K562 (cell line): ENCODE measurements around the gene GGT6. TPM values are rescaled to one million over a fixed set of nuclear protein-coding genes. Genes with fewer than 3 reads are reported as not detected.
"Not testable (repeated sequence)": the region's sequence is repeated elsewhere in the genome, so short reads cannot be mapped to it uniquely, and the experiment has no call there.

Experiments
- ATAC-seq: fragments of 200-7000 bp; cut with Tn5 transposase; 3 replicates; pipeline ENCODE4 v1.9.1; 2020; ENCODE audit warnings: moderate library complexity
- BruUV-seq: library from RNA; stranded (reverse); fragments of 400-500 nt; replicated peaks from 2 replicates; lab custom pipeline; 2021; lab: Mats Ljungman, UMichigan
- CTCF ChIA-PET: fragments of 300-600 bp; formaldehyde crosslinking; extraction: SDS; loops from one replicate; lab custom pipeline; 2021; ENCODE audit warnings: low intra/inter-chr PET ratio; lab: Yijun Ruan, JAX
- POLR2A ChIA-PET: fragments of 300-600, 350-650 bp; sonication (Branson Sonifier 250); formaldehyde crosslinking; extraction: SDS; loops from one replicate; lab custom pipeline; 2021; ENCODE audit warnings: antibody characterized with exemption, inconsistent platforms; lab: Yijun Ruan, JAX
- DNase-seq, 4 experiments: peaks; one replicate each; pipeline versions ENCODE4 v3.0.0 to v3.0.0-alpha.2; 2011 to 2018; ENCODE audit warnings: low spot score in 3 of 4, mixed read lengths in 3 of 4; ENCODE audit errors: extremely low read depth in 1 of 4
- FAIRE-seq: peaks from 2 replicates; lab custom pipeline; 2011; peaks lifted over from hg19 to GRCh38; lab: Jason Lieb, UNC
- H2AFZ ChIP-seq: 2 replicates; pipeline ENCODE4 v1.6.0; 2011; ENCODE audit warnings: low read depth, low read length, control low read depth, inconsistent platforms
- H3K27ac ChIP-seq: fragments of 200-600 bp; 3 replicates; pipeline ENCODE4 v1.8.0; 2011; ENCODE audit warnings: low read depth, mild to moderate bottlenecking, control low read depth, inconsistent platforms, low read length, moderate library complexity, mixed read lengths; ENCODE audit errors: extremely low read depth
- H3K27me3 ChIP-seq, 2 experiments: fragments of 300-600 bp in 1 of 2; 2 replicates in 1 of 2; 3 replicates in 1 of 2; pipeline versions ENCODE4 v1.6.0 to v1.8.0; 2011; ENCODE audit warnings: inconsistent platforms in 2 of 2, low read length in 2 of 2, mild to moderate bottlenecking in 1 of 2, mixed read lengths in 1 of 2, moderate library complexity in 1 of 2; ENCODE audit not compliant: control insufficient read depth in 2 of 2, insufficient read depth in 2 of 2
- H3K36me3 ChIP-seq: fragments of 300-600 bp; 3 replicates; pipeline ENCODE4 v1.8.0; 2011; ENCODE audit warnings: mild to moderate bottlenecking, low read length, inconsistent platforms; ENCODE audit not compliant: control insufficient read depth, insufficient read depth
- H3K4me1 ChIP-seq, 2 experiments: fragments of 200-600 bp in 1 of 2; replicated peaks in 1 of 2; 2 replicates in 1 of 2; 3 replicates in 1 of 2; pipeline versions ENCODE4 v1.5.1 to v1.8.0; 2011; ENCODE audit warnings: inconsistent platforms in 2 of 2, low read length in 2 of 2, mild to moderate bottlenecking in 1 of 2, mixed read lengths in 1 of 2, moderate library complexity in 1 of 2; ENCODE audit not compliant: control insufficient read depth in 2 of 2, insufficient read depth in 2 of 2
- H3K4me2 ChIP-seq: 2 replicates; pipeline ENCODE4 v1.6.1; 2011; ENCODE audit warnings: low read length, control low read depth, inconsistent platforms, mixed read lengths; ENCODE audit not compliant: insufficient read depth
- H3K4me3 ChIP-seq: fragments of 200-600 bp; sonication (generic), shearing (Covaris generic); 2 replicates; pipeline ENCODE4 v1.5.1; 2016; ENCODE audit warnings: control low read depth, inconsistent platforms
- H3K79me2 ChIP-seq: fragments of 200-600 bp; 3 replicates; pipeline ENCODE4 v1.8.0; 2011; ENCODE audit warnings: low read length, inconsistent platforms; ENCODE audit not compliant: control insufficient read depth, insufficient read depth
- H3K9ac ChIP-seq, 2 experiments: 2 replicates each; pipeline versions ENCODE4 v1.6.0 to v1.6.1; 2011; ENCODE audit warnings: low read depth in 2 of 2, low read length in 2 of 2, control low read depth in 1 of 2, inconsistent platforms in 1 of 2, mild to moderate bottlenecking in 1 of 2, mixed read lengths in 1 of 2; ENCODE audit not compliant: insufficient read depth in 1 of 2
- H3K9me1 ChIP-seq: one replicate; pipeline ENCODE4 v1.6.0; 2011; ENCODE audit warnings: inconsistent platforms, mild to moderate bottlenecking, low read length, moderate library complexity; ENCODE audit not compliant: control insufficient read depth, insufficient read depth
- H3K9me3 ChIP-seq: replicated peaks from 2 replicates; pipeline ENCODE4 v1.5.1; 2011; ENCODE audit warnings: low read depth, low read length, inconsistent platforms; ENCODE audit not compliant: control insufficient read depth, insufficient read depth
- H4K20me1 ChIP-seq: replicated peaks from 2 replicates; pipeline ENCODE4 v1.6.1; 2011; ENCODE audit warnings: low read length, inconsistent platforms, mixed read lengths; ENCODE audit not compliant: control insufficient read depth, insufficient read depth
- HMG20A ChIP-seq: fragments of 450-650 bp; formaldehyde crosslinking; conservative IDR thresholded peaks from 2 replicates; pipeline ENCODE4 v1.4.0; 2020; ENCODE audit warnings: mild to moderate bottlenecking, mixed read lengths
- SP1 ChIP-seq: sonication (generic); formaldehyde crosslinking; IDR thresholded peaks from 2 replicates; pipeline ENCODE4 v1.8.1; 2022; ENCODE audit warnings: mild to moderate bottlenecking, missing genetic modification reagents
- WGBS: fragments of 100-300 bp; shearing (Covaris generic); methylation state at CpG from one replicate; pipeline ENCODE4 v1.1.6; 2016; ENCODE audit warnings: low coverage, mixed read lengths; ENCODE audit not compliant: insufficient coverage; ENCODE audit errors: missing lambda C conversion rate; 5-methylcytosine and 5-hydroxymethylcytosine counted together
- in situ Hi-C: fragments of 300-500 bp; cut with MboI; formaldehyde crosslinking; loops from 4 replicates; pipeline ENCODE4 v1.15.0; 2018; ENCODE audit warnings: inconsistent platforms, mixed read lengths
- intact Hi-C: fragments of 100-400 bp; cut with micrococcal nuclease; formaldehyde crosslinking; loops from 2 replicates; pipeline ENCODE4 v1.14.2; 2022
- polyA plus RNA-seq, 8 experiments: library from polyadenylated mRNA; depleted of rRNA in 4 of 8; stranded (reverse) in 5 of 8; unstranded in 3 of 8; fragments of >200 nt; fragmentation: Nextera tagmentation in 2 of 8; fragmentation: Illumina TruSeq in 1 of 8; extraction: Ambion mirVana in 2 of 8; extraction: Trizol in 1 of 8; gene quantifications; 2 replicates each; pipeline versions ENCODE4 v1.2.1 to v1.2.3, GENCODE V29; 2011 to 2014; ENCODE audit warnings: inconsistent platforms in 1 of 8, missing spikeins in 1 of 8
- total RNA-seq, 7 experiments: library from RNA; depleted of rRNA in 6 of 7; stranded (reverse); fragments of >200 nt in 6 of 7; fragmentation: Illumina TruSeq in 2 of 7; extraction: Trizol in 2 of 7; gene quantifications; 2 replicates each; pipeline versions ENCODE4 v1.2.1 to v1.2.3, GENCODE V29; 2011 to 2021; ENCODE audit warnings: low replicate concordance in 1 of 7

The GGT6 gene
- total and polyA plus RNA-seq, 9 of the 15 experiments (the other 6 are each of a cell fraction or from before 2014, with no cell fraction given): 0.09 TPM; not detected in 8

GRCh38 chr17:4579678-4580077, 19.3 kb upstream of the GGT6 start:
- no peak for ATAC-seq
- no TSS peak for BruUV-seq
- CTCF ChIA-PET: no interaction called here
- Histone ChIP-seq H3K4me3 (no peak overlapping the region), H2AFZ (no peak overlapping the region), H3K27ac (no peak overlapping the region), H3K9me1 (no peaks in the 10 kb centered on the region), H3K36me3 (no peaks in the 10 kb centered on the region), H3K4me2 (no peak overlapping the region), H3K4me1 (peaks cover 0 to 18% of the 10 kb centered on the region in 2 experiments; a peak in 2 of 5 replicates)
- intact Hi-C loops: no loop called here
- TF ChIP-seq SP1 (CRISPR knock-in tag): no peak
- no peak for TF ChIP-seq HMG20A (CRISPR knock-in tag)
- TF ChIP-seq, all 486 proteins: peak for 0
- Histone ChIP-seq H3K9me3 (no peaks in the 10 kb centered on the region), H3K9ac (no peak overlapping the region), H4K20me1 (no peaks in the 10 kb centered on the region), H3K27me3 (peaks cover 6 to 67% of the 10 kb centered on the region in 2 experiments), H3K79me2 (no peaks in the 10 kb centered on the region)
- POLR2A ChIA-PET: interaction anchor here (0.6 to 1.2 kb wide), 2 partner anchors 11 to 110 kb away, joined by 3 to 4 read pairs; no protein-coding TSS in a partner anchor
- no peak for DNase-seq
- 3% methylated on average over 9 of the region's 11 CpGs for WGBS
- no peak for FAIRE-seq
- in situ Hi-C loops: no loop called here

GRCh38 chr17:4578349-4578748, 18.0 kb upstream of the GGT6 start:
- H3K9me1 ChIP-seq, H3K36me3 ChIP-seq, H4K20me1 ChIP-seq, CTCF ChIA-PET, H3K9ac ChIP-seq, H3K4me3 ChIP-seq, H3K27ac ChIP-seq, H3K9me3 ChIP-seq, DNase-seq, BruUV-seq, POLR2A ChIA-PET, intact Hi-C loops, H2AFZ ChIP-seq, in situ Hi-C loops, H3K79me2 ChIP-seq, FAIRE-seq, ATAC-seq, H3K4me2 ChIP-seq: not testable (repeated sequence)
- WGBS: no CpG with 5 or more reads among the region's 24 CpGs
- peaks cover 0 to 12% of the 10 kb centered on the region in 2 experiments; a peak in 2 of 5 replicates for H3K4me1 ChIP-seq
- peaks cover 7 to 66% of the 10 kb centered on the region in 2 experiments for H3K27me3 ChIP-seq
